Progenitor cell of endocrine pancreas (in vitro differentiated cells): ENCODE measurements around the gene TTK. TPM values are rescaled to one million over a fixed set of nuclear protein-coding genes. Genes with fewer than 3 reads are reported as not detected.

ENCODE experiments used
- DNase-seq: peaks from one replicate; pipeline ENCODE4 v3.0.0; 2021; ENCODE audit warnings: low spot score; ENCODE audit not compliant: unreplicated experiment
- H3K27ac Mint-ChIP-seq: 2 replicates; pipeline ENCODE4 v1.8.0; 2021; ENCODE audit warnings: mild to moderate bottlenecking, moderate library complexity, mixed read lengths
- H3K27me3 Mint-ChIP-seq: 2 replicates; pipeline ENCODE4 v1.8.0; 2021; ENCODE audit warnings: mixed read lengths
- H3K36me3 Mint-ChIP-seq: 2 replicates; pipeline ENCODE4 v1.8.0; 2022; ENCODE audit warnings: mixed read lengths; ENCODE audit not compliant: insufficient read depth
- H3K4me1 Mint-ChIP-seq: 2 replicates; pipeline ENCODE4 v1.8.0; 2021; ENCODE audit warnings: low read depth, mixed read lengths
- H3K4me3 Mint-ChIP-seq: 2 replicates; pipeline ENCODE4 v1.8.0; 2021; ENCODE audit warnings: low read depth, mild to moderate bottlenecking, moderate library complexity, mixed read lengths
- H3K9me3 Mint-ChIP-seq: 2 replicates; pipeline ENCODE4 v1.8.0; 2021; ENCODE audit warnings: low read depth, mixed read lengths
- CTCF ChIP-seq: fragments of 200-600 bp; sonication (generic); IDR thresholded peaks from one replicate; pipeline ENCODE4 v1.5.0; 2021; ENCODE audit warnings: antibody characterized with exemption, mild to moderate bottlenecking; ENCODE audit not compliant: unreplicated experiment
- total RNA-seq: library from RNA; stranded (reverse); gene quantifications from 2 replicates; pipeline ENCODE4 v1.2.1, GENCODE V29; 2021

The TTK gene
- total RNA-seq, 1 donor from 2014 or later, result 22.1 TPM

- Mint-ChIP-seq H3K27me3 (peaks cover 3% of the 10 kb centered on the region), H3K27ac (no peak overlapping the region), H3K4me3 (no peak overlapping the region), H3K36me3 (no peaks in the 10 kb centered on the region), H3K4me1 (no peaks in the 10 kb centered on the region), H3K9me3 (peaks cover 23% of the 10 kb centered on the region)
- no peak for TF ChIP-seq CTCF
- DNase-seq, result no peak
These were observed 33.3 kb upstream of the TTK start for GRCh38 chr6:79971193-79971592.

GRCh38 chr6:79981652-79982051 is 22.8 kb upstream of the TTK start:
- Mint-ChIP-seq H3K4me3 (no peak overlapping the region), H3K9me3 (no peaks in the 10 kb centered on the region), H3K27me3 (no peaks in the 10 kb centered on the region), H3K27ac (no peak overlapping the region), H3K4me1 (peaks cover 4% of the 10 kb centered on the region), H3K36me3 (no peaks in the 10 kb centered on the region)
- DNase-seq, result no peak
- no peak for TF ChIP-seq CTCF

- no peak overlapping the region for H3K27ac Mint-ChIP-seq
- DNase-seq, result no peak
- H3K27me3 Mint-ChIP-seq, result no peaks in the 10 kb centered on the region
- TF ChIP-seq CTCF, result no peak
- H3K4me1 Mint-ChIP-seq, result peaks cover 4% of the 10 kb centered on the region
- H3K36me3 Mint-ChIP-seq, result no peaks in the 10 kb centered on the region
- no peaks in the 10 kb centered on the region for H3K9me3 Mint-ChIP-seq
- no peak overlapping the region for H3K4me3 Mint-ChIP-seq
These were observed 20.2 kb upstream of the TTK start for GRCh38 chr6:79984261-79984660.

- DNase-seq, result no peak
- TF ChIP-seq CTCF, result no peak
- H3K4me3 Mint-ChIP-seq, result no peak overlapping the region
- no peaks in the 10 kb centered on the region for H3K9me3 Mint-ChIP-seq
- H3K4me1 Mint-ChIP-seq, result peaks cover 4% of the 10 kb centered on the region
- no peaks in the 10 kb centered on the region for H3K36me3 Mint-ChIP-seq
- H3K27ac Mint-ChIP-seq, result no peak overlapping the region
- no peaks in the 10 kb centered on the region for H3K27me3 Mint-ChIP-seq
These were observed 19.3 kb upstream of the TTK start for GRCh38 chr6:79985128-79985527.

- Mint-ChIP-seq H3K9me3 (no peaks in the 10 kb centered on the region), H3K27me3 (no peaks in the 10 kb centered on the region), H3K27ac (no peak overlapping the region), H3K36me3 (no peaks in the 10 kb centered on the region), H3K4me1 (no peaks in the 10 kb centered on the region), H3K4me3 (no peak overlapping the region)
- no peak for DNase-seq
- no peak for TF ChIP-seq CTCF
These were observed 14.8 kb upstream of the TTK start for GRCh38 chr6:79989641-79990040.
